Heart left ventricle (tissue), 13 donors: Measurements from ENCODE around the gene RBMS3.

Experiments
- POLR2A ChIP-seq, 2 donors: fragments of 450-650 bp; IDR thresholded peaks; one replicate each; pipeline ENCODE4 v1.6.1; 2017; ENCODE audit warnings: antibody characterized with exemption in 2 of 2, mild to moderate bottlenecking in 2 of 2, moderate library complexity in 2 of 2
- TF ChIP-seq, protein P1 (sequence below), 12 donors: fragments of 200-600 bp; sonication (generic) in 4 of 12; IDR thresholded peaks; one replicate each; pipeline versions ENCODE4 v1.5.0 to v1.8.0; 2018 to 2022; ENCODE audit warnings: antibody characterized with exemption in 12 of 12, mild to moderate bottlenecking in 5 of 12
- donor health status: ischemic (EF 13 %, LVEDD 7.1; RV severe dilation, severe dysfunction).
- donor health status: DM: no; HTN: yes; CAD: no.
- donor health status: DM: no; HTN: no; CAD: no.
- donor health status: ischemic (EF 25% LVEDD 6.9; RV normal size, moderate dysfunction).
- donor health status: ischemic (EF 25% LVEDD 5.7; RV mildly dilated, moderate dysfunction).
- donor health status: ischemic (EF 35%, LVEDD 5.7; RV mildly dilated, moderate dysfunction).
- donor health status: nonischemic (EF 11% LVEDD 7.7; RV severe dilation, severe dysfunction).
- donor health status: DM: yes; HTN: yes; CAD: no.
- donor health status: PGD.
- donor health status: ischemic (EF 29% LVEDD 5.4; RV normal size, mild dysfunction).
- donor health status: nonischemic (EF 23%, LVEDD 6.1; RV moderate dilation, normal function).

DNA sequence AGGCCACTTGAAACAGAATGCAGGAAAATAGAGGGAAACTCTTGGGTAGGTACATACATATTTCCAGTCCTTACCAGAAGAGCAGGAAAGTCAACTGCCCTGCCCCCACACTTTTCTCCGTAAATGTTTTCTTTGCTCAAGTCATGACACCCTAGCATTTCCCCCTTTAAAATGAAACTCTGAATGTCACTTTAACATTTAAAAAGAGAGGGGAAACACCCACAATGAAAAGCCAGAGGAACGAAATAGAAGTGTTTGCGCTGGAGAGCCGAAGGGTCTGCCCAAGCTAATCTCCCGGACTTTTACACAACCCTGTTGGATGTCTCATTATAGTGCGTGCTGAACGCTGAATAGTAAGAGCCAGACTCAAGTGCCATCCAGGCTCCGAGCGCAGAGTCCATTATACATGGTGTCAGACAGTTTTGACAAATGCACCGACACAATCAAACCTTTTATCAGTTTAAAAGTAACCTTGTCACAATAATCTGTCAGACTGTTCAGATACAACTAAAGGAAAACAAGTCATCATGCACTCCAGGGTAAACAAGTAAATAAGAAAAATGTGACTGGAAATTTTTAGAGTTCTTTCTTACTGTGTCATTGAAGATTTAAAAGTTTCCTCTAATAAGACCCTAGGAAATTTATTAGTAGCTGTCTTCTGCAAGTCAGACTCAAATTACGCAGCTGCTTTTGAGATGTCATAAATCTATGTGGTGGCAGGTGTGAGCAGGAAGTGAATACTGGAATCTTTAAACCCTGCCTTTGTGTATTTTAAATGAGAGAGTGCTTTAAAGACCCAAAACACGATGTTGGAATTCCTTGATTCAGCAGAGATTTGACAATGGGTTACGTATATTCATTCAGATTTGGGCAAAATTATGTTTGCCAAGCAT, 159.8 kb downstream of the RBMS3 start:
- TF ChIP-seq, protein P1, sequence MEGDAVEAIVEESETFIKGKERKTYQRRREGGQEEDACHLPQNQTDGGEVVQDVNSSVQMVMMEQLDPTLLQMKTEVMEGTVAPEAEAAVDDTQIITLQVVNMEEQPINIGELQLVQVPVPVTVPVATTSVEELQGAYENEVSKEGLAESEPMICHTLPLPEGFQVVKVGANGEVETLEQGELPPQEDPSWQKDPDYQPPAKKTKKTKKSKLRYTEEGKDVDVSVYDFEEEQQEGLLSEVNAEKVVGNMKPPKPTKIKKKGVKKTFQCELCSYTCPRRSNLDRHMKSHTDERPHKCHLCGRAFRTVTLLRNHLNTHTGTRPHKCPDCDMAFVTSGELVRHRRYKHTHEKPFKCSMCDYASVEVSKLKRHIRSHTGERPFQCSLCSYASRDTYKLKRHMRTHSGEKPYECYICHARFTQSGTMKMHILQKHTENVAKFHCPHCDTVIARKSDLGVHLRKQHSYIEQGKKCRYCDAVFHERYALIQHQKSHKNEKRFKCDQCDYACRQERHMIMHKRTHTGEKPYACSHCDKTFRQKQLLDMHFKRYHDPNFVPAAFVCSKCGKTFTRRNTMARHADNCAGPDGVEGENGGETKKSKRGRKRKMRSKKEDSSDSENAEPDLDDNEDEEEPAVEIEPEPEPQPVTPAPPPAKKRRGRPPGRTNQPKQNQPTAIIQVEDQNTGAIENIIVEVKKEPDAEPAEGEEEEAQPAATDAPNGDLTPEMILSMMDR (IDR thresholded peaks at IDR 0.05) = no peak
- TF ChIP-seq POLR2A (IDR thresholded peaks at IDR 0.05) = no peak
